HG03066 (cell line): ENCODE measurements around the gene PAX6.

Experiments
- ATAC-seq: cut with Tn5 transposase; IDR thresholded peaks from one replicate; pipeline ENCODE4 v1.9.1; 2021; ENCODE audit warnings: low read depth; ENCODE audit not compliant: unreplicated experiment

PAX6 gene

DNA sequence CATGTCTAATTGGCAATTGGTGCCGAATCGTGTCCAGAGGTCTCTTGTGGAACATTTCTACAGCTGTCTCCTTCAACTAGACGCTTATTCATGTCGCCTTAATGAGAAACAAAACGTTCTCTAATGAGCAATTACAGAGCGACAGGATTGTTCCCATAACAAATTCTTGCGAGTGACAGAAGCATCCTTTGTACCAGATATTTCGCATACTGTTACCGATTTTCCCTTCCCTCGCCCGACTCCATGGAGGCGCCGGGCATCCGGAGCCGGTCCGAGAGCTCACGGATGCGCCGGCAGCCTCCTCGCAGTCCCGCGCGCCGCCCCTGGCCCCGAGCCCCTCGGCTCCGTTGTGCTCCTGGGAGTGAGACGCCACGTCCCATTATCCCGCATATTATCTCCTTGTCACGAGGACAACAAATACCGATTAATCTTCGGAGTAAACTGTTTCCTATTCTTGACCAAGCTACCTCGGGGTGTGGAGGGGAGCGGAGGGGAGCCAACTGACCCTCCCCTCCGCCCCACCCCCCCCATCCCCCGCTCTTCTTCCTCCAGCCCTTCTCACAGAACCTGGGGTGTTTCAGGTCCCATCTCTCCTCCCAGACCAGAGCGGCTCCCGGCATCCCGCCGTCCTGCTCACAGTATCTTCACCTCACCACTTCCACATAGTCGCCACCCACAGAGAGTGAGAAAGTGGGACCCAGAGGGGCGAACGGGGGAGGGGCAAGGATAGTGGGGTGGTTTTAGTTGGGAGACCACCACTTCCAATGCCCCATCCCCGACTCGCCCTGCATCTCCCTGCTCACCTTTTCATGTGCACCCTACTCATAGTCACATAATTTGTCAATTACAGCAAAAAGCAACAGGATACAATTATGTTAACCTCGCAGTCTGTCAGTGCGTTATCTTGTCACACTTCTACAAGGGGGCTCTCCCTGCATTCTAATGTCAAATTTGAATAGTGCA lies 11.4 kb downstream of the PAX6 start:
- ATAC-seq = no peak

DNA sequence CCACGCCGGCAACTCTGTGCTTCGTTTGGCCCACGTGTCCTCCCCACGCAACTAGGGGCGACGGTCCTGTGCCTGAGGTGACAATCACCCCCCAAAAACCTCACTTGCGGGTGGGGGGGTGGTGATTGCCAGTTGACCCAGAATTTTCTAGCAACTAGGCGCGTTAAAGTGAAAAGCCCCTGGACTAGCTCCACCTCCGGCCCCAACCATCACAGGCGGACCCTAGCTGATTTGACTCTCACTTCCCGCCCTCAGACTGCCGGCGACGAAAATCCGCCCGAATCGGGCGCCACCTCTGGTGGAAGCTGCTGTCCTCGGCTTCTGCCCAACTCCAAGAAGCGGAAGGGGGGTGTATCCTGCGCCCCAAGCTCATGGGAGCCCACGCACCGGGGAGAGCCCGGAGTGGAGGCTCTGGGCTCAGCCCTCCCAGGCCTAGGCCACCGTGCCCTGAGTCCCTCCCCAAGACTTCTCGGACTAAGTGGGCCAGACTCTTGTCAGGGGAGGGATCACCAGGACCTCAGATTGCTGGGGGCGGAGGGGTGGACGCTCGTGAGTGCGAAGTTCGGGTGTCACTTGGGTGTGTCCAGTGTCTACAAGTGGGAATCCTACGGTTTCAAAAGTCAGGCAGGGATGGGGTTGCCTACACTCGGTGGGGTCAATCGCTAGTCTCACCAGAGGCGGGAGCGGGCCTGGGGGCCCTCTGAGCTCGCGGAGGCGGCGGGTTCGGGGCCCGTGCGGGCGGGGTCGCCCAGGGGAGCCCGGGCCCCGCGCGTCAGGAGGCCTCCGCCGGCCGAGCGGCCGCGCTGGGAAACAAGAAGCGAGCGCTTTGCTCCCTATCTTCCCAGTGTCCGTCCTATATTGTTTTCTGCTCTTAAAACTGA lies 12.3 kb downstream of the PAX6 start:
- no peak for ATAC-seq

DNA sequence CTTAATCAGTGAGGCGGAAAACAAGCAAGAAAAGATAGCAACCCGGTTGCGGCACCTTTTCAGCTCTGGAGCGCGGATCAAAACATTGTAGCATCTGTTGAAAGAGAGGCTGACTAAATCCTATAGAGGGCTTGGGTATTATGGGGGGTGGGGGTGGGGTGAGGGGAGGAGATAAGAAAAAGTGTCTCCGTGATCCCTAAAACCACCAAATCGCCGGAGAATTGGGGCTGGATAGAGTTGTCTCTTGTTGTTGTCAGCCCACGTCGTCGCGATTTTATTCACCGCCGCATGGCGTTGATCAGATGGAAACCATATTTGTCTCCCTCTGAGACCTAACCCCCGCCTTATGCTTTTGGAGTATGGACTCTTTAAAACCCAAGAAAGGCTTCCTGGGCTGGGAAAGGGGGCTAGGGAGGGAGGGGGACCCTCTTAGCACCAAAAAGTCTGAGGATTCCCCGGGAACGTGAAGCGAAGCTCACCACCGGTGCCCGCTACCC lies 13.0 kb downstream of the PAX6 start:
- no peak for ATAC-seq

DNA sequence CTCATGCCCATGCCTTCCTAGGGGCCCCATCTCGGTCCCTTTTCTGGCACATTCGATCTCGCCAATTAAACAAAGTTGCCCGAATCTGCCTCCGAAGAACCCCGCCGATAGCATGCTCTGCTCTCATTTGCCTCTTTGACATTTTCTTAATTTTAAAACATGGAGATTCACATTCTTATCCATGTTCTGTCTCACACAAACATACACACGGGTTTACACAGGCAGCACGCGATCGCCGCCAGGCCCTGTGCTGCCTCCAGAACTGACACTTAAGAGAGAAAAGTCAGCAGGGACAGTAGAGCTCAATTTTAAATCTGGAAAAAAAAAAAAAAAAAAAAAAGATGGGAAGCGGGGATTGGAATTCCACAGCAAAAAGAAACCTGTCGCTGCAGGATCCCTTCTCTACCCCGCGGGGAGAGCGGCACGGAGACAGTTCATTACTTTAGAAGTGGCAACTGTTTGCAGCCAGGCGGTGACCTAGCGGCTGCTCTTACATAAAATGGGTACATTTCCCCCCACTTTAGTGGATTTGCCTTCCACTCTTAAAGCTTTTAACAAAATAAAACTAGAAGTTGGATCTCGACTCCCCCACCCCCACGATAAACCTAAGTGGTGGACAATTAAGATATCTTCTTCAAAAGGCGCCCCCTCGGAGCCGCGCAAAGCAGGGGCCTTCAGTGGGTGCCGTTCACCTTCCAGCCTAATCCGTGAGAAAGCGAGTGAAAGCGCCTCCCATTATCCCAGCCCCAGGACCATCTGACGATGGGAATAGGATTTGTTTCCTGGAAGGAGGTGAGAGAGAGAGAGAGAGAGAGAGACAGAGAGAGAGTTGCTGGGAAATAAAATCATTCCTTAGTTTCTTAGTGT lies 13.7 kb downstream of the PAX6 start:
- ATAC-seq = no peak

DNA sequence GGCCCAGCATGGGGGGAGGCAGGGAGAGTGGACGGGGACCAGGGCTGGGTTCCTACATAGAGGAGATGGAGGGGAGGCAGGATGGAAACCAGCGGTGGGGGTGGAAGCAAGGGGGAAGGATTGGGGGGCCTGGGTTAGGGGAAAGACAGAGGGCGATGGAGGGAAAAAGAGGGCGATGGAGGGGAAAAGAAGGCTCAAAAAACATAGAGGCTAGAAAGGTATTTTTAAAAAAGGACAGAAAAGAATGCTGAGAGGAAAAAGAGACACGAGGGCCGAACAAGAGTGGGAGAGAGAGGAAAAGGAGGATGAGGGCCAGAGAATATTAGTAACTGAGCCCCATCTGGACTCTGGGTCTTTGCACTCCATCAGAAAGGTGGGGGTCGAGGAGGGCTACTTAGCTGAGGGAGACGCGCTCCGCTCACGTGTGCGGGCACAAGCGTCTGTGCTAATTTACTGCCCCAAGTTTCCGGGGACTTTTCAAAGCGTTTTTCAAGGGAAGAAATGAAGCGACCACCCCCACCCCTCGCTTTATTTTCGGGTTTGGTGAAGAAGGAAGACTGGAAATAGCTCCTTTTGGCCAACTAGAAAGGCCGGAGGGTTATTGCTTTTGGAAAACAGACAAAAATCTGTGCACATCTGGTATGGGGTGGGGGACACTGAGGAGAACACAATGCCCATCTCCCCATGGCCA lies 14.5 kb downstream of the PAX6 start:
- ATAC-seq = no peak

DNA sequence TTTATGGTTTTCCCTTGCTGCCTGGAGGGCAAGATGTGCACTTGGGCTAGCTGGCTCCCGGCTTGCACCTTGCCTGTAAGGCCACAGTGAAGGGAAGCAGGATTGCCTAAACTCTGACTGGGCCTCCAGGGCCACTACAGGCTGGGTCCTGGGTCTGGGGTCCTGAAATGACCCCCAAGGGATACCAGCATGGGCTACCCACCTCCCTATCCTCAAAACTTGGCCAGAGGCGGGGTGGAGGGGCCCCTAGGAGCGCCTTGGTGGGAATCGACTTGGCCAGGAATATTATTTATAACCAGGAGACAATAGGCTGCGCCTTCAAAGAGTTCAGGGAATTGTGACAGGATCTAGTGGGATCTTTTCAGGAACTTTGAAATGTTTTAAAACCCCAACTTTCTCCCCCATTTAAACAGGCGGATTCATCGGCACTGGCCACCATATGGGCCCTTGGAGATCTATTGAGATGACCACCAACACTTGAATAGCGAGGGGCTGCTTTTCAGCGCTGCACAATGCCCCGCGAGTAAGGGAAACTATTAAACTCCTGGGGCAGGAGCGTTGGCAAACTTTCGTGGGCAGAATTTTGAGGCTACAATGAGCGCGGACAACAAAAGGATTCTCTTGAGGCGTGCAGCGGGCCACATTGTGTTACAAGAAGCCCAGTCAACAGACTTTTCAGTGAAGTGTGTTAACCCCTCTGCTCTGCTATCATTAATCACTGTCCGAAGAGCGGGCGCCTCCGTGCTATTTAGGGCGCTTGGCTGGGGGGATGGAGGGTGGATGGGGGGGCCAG lies 15.2 kb downstream of the PAX6 start:
- no peak for ATAC-seq

DNA sequence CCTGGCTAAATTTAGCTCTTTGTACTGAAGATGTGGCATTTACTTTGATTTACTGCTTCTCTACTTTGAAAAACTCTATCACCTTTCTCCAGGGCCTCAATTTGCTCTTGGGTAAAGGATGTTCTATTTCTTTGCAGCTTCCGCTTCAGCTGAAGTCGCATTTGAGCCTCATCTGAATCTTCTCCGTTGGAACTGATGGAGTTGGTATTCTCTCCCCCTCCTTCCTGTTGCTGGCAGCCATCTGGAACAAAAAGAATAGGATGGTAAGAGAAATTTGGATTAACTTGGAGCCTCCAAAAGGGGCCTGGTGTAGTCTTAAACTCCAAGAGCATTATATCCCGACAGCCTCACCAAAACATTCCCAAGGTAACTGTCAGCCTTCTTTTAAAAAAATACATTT lies 16.6 kb downstream of the PAX6 start:
- ATAC-seq = no peak

DNA sequence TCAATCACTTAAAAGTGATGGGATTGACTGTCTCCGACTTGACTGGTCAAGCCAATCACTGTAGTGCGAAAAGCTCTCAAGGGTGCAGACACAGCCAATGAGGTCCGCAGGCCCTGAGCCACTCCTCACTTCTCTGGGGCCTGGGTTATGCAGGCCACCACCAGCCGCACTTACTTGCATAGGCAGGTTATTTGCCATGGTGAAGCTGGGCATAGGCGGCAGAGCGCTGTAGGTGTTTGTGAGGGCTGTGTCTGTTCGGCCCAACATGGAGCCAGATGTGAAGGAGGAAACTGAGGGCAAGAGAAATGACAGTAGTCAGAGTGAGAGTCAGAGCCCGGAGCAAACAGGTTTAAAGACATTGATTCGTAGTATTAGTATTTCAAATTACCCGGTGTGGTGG lies 17.9 kb downstream of the PAX6 start:
- ATAC-seq = no peak

DNA sequence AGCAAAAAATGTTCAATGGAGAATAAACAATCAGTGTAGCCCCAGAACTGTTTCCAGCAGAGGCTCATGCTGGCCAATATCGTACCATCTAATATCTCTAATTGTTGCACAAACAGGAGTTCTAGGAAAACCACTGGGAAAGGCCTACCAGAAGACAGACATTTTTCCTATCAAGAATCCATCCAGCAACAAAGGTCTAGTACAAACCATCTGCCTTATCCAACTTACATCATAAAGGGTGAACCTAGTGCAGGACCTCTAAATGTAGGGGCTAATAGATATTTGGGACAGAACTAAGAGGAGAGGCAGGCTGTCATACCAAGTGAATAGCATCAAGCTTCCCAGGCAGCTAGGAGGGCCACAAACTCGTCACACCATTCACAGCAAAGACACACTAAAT lies 18.7 kb downstream of the PAX6 start:
- ATAC-seq = no peak

DNA sequence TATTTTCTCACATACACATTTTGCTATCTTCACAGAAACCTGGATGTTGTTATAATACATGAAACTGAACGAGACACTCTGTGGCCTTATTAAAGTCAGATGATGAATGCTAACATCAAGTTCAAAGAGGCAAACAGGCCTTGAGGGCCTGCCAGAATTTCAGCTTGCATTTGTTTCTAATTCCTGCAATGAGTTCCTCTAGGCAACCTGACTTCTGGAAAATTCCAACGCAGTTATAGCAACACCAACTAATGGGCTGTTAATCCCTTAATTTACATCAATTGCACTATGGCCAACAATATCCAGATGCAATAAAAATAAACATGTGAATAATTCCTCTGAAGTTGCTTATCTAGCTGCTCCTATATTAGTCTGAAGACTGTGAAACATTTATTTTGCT lies 19.1 kb downstream of the PAX6 start:
- ATAC-seq = no peak

DNA sequence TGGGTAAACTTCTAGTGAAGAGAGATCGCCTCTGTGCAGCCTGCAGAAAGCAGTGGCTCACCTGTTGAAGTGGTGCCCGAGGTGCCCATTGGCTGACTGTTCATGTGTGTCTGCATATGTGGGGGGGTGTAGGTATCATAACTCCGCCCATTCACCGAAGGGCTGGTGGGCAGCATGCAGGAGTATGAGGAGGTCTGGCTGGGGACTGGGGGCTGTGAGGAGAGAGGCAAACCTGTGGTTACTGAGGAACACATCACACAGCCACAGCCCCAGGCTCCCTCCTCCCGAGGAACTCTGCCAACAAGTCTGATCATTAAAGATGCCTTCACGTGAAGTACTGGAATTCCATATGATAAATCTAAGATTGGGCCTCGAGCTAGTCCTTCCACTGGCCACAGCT lies 20.5 kb downstream of the PAX6 start:
- ATAC-seq = no peak

DNA sequence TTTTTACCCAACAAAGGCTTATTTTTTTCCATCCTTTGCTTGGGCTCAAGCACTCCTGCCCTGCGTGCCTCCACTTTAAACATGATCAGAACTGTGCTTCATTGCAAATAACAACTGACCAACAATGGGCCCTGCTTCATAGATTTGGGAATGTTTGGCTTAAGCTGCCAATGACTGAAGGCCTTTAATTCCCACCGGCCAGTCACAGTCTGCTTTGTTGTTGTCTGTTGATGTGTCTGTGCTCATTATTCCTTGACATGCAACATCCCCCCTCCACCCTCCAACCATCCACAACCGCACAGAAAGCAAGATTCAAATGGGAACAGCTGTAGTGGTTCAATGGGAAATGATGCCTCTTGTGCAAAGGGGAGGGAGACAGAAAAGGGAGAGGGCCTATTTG lies 23.0 kb downstream of the PAX6 start:
- no peak for ATAC-seq

DNA sequence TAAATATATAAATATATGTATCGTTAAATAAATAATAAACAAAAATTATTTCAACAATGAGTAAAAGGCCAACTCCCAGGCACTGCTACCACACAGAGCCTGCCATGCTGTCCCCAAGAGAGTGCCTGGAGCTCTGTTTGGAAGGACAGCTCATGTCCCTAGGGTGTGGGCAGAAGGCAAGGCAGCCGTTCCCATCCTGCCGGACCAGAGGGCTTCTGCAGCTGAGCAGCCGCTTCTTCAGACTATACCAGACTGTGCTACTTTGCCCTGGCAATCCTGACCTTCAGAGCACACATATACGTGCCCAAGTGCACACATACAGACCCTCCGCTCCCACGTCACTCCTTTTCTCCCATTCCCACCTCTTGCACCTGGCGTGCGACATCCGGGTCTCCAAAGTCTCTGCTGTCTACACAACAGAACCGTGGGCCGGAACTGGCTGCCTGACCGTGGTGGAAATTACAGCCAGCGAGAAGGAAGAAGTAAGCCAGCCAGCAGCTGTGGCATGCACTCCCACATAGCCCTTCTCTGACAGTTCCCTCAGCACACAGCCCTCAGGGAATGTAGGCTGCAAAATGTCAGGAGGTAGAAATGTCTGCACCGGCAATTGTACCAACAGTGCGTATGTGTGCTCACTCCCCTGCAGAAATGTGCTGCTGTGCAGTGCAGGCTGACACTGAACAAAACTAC lies 24.0 kb downstream of the PAX6 start:
- no peak for ATAC-seq

DNA sequence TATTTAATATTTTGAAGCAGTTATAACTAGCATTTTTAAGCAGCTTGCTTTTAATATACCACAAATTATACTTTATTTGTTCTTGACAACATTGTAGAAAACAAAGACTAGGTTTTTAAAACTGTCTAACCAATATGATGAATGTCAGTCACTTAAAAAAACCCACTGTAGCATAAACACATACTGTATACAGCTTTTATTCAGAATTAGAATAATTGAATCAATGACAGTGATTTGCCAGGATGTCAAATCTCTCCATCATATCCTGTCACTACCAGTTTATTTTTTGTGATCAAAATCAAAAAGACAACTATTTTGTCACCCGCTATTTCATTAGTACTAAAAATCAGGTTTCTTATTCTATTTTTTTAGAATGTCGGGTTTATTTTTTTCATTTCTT lies 26.5 kb downstream of the PAX6 start:
- no peak for ATAC-seq

DNA sequence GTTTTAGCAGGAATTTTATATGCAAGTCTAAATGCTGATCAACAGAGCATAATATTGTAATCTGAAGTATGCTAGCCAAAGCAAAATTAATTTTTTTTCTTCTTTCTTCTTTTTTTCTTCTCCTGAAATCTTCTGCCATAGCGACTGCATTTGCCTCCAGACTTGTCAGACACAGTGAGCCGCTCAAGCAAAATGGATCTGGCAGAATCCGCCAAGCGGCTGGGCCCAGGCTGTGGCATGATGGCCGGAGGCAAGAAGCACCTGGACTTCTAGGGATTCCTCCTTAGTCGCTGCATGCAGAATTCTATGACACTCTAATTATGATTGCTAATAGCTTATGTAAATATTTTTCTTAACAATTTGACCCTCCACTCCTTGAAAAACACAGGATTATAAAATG lies 27.9 kb downstream of the PAX6 start:
- no peak for ATAC-seq

DNA sequence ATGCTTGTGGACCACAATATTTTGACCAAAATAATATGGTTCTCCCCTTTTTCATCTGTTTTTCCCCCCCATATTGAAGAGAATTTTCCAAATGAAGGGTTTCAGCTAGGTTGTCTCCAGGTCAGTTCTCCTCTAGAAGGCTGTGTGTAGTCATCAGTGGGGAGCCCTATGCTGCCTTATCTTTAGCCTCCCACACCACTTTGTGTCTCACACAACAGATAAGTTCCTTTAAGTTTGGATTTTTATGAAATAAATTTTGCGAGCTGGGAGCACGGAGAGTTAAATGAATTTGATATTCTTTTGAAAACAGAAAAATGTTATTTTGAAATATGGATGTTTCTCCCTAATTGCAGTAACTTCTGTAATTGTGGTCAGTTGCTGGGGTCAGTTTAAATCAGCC lies 28.9 kb downstream of the PAX6 start:
- ATAC-seq = no peak

DNA sequence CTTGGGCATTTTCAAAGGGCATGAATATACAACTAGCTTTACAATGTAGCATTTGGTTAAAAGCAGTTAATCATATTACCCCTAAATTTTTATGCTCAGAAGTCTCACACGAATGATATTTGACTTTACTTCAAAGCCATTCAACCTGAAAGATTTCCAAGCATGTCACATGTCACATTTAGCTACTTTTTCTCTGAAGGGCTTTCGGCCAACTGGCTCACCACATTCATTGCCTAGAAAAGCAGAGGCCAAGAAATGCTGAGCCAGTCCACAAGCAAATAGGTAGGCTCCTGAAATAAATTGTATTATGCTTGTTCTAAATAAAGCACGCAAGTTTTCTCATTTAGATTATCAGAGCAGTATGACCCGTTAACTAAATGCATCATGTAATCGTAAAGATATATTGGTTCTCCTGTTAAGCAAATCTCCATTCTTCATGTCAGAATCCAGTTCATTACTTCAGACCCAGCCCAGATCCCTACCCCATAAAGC lies 30.6 kb downstream of the PAX6 start:
- ATAC-seq = no peak

DNA sequence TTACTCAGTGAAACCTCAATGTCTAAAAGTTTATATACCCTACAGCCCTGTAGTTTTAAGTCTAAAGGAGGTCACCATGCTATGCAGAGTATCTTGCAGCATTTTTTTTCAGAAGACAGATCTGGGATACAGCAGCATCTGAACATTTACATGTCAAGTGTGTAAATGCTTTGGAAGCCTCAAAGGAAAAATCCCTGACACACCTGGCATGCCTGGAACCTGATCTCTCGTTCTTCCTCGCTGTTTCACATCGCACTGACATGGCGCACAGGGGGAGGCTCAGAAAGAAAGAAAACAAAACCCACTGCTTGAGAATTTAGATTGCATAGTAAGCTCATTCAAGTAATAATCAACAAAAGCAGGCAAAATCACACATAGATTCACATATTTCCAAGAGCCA lies 31.0 kb downstream of the PAX6 start:
- no peak for ATAC-seq
